CD14-positive monocyte (primary cell): Measurements from ENCODE around the gene CABP2. TPM values are rescaled to one million over a fixed set of nuclear protein-coding genes. Genes with fewer than 3 reads are reported as not detected.

Experiments used
- DNase-seq, 3 donors: peaks; one replicate each; pipeline ENCODE4 v3.0.0-alpha.2; 2011 to 2022
- H2AFZ ChIP-seq: 2 replicates; pipeline ENCODE4 v1.6.0; 2012; ENCODE audit warnings: mild to moderate bottlenecking, low read depth, low read length, inconsistent platforms; ENCODE audit not compliant: insufficient read depth, poor library complexity, severe bottlenecking
- H3K27ac ChIP-seq, 2 donors: 1 replicate in 1 of 2; 2 replicates in 1 of 2; pipeline ENCODE4 v1.5.1; 2012 to 2013; ENCODE audit warnings: low read length in 2 of 2, control low read depth in 1 of 2, inconsistent platforms in 1 of 2, low read depth in 1 of 2, mild to moderate bottlenecking in 1 of 2
- H3K27me3 ChIP-seq, 2 donors: one replicate each; pipeline versions ENCODE4 v1.6.0 to v1.6.1; 2011 to 2013; ENCODE audit warnings: low read length in 2 of 2; ENCODE audit not compliant: control insufficient read depth in 2 of 2, insufficient read depth in 2 of 2
- H3K36me3 ChIP-seq, 2 donors: replicated peaks in 1 of 2; 1 replicate in 1 of 2; 2 replicates in 1 of 2; pipeline versions ENCODE4 v1.5.1 to v1.6.1; 2012 to 2013; ENCODE audit warnings: low read length in 2 of 2, control low read depth in 1 of 2, inconsistent platforms in 1 of 2, mild to moderate bottlenecking in 1 of 2; ENCODE audit not compliant: insufficient read depth in 2 of 2, control insufficient read depth in 1 of 2
- H3K4me1 ChIP-seq, 2 donors: 1 replicate in 1 of 2; 2 replicates in 1 of 2; pipeline versions ENCODE4 v1.5.1 to v1.6.1; 2012 to 2013; ENCODE audit warnings: low read length in 2 of 2, control low read depth in 1 of 2, inconsistent platforms in 1 of 2, mild to moderate bottlenecking in 1 of 2, moderate library complexity in 1 of 2; ENCODE audit not compliant: insufficient read depth in 2 of 2, control insufficient read depth in 1 of 2
- H3K4me2 ChIP-seq: replicated peaks from 2 replicates; pipeline ENCODE3; 2012; ENCODE audit warnings: low read length, moderate library complexity, mild to moderate bottlenecking; ENCODE audit not compliant: poor library complexity, severe bottlenecking; ENCODE audit errors: extremely low read depth
- H3K4me3 ChIP-seq, 3 experiments: fragments of 200-600 bp in 1 of 3; sonication (generic) in 1 of 3; replicated peaks in 1 of 3; 1 replicate in 2 of 3; 2 replicates in 1 of 3; pipeline ENCODE4 v1.5.1; 2011 to 2013; ENCODE audit warnings: low read length in 3 of 3, mild to moderate bottlenecking in 3 of 3, control low read depth in 2 of 3, low read depth in 2 of 3, inconsistent platforms in 1 of 3, moderate library complexity in 1 of 3
- H3K79me2 ChIP-seq: 2 replicates; pipeline ENCODE4 v1.6.0; 2012; ENCODE audit warnings: mild to moderate bottlenecking, control low read depth, inconsistent platforms, low read length, moderate library complexity; ENCODE audit not compliant: insufficient read depth
- H3K9ac ChIP-seq: 2 replicates; pipeline ENCODE4 v1.6.0; 2017; ENCODE audit warnings: low read length, mild to moderate bottlenecking; ENCODE audit not compliant: insufficient read depth, poor library complexity, severe bottlenecking
- H3K9me3 ChIP-seq, 2 donors: replicated peaks in 1 of 2; 1 replicate in 1 of 2; 2 replicates in 1 of 2; pipeline versions ENCODE4 v1.5.1 to v1.6.1; 2012 to 2013; ENCODE audit warnings: low read length in 2 of 2, control low read depth in 1 of 2; ENCODE audit not compliant: control insufficient read depth in 1 of 2, insufficient read depth in 1 of 2
- H4K20me1 ChIP-seq: 2 replicates; pipeline ENCODE4 v1.6.0; 2012; ENCODE audit warnings: mild to moderate bottlenecking, low read length, control low read depth, moderate library complexity; ENCODE audit not compliant: insufficient read depth
- H3K27ac Mint-ChIP-seq, 7 donors: one replicate each; pipeline ENCODE4 v1.8.0; 2020; ENCODE audit warnings: mild to moderate bottlenecking in 7 of 7, mixed read lengths in 7 of 7, moderate library complexity in 6 of 7, inconsistent platforms in 2 of 7
- H3K27me3 Mint-ChIP-seq, 3 donors: one replicate each; pipeline ENCODE4 v1.8.0; 2021 to 2022; ENCODE audit warnings: low read depth in 3 of 3, mild to moderate bottlenecking in 3 of 3, mixed read lengths in 3 of 3, moderate library complexity in 3 of 3, inconsistent platforms in 1 of 3
- H3K36me3 Mint-ChIP-seq, 2 donors: one replicate each; pipeline ENCODE4 v1.8.0; 2020; ENCODE audit warnings: mixed read lengths in 2 of 2, inconsistent platforms in 1 of 2, mild to moderate bottlenecking in 1 of 2
- H3K4me1 Mint-ChIP-seq: one replicate; pipeline ENCODE4 v1.8.0; 2020; ENCODE audit warnings: mild to moderate bottlenecking, mixed read lengths
- H3K4me3 Mint-ChIP-seq, 2 donors: one replicate each; pipeline ENCODE4 v1.8.0; 2020; ENCODE audit warnings: mild to moderate bottlenecking in 2 of 2, mixed read lengths in 2 of 2, moderate library complexity in 1 of 2
- H3K9me3 Mint-ChIP-seq, 7 donors: one replicate each; pipeline ENCODE4 v1.8.0; 2020 to 2022; ENCODE audit warnings: mixed read lengths in 7 of 7, mild to moderate bottlenecking in 6 of 7, moderate library complexity in 6 of 7, inconsistent platforms in 2 of 7
- CTCF ChIP-seq: fragments of 200-600 bp; IDR thresholded peaks from one replicate; pipeline ENCODE4 v1.8.0; 2022; ENCODE audit warnings: antibody characterized with exemption, mild to moderate bottlenecking
- WGBS: methylation state at CpG from one replicate; pipeline ENCODE4 v1.1.5; 2013; ENCODE audit warnings: missing lambda C conversion rate; ENCODE audit not compliant: insufficient coverage; 5-methylcytosine and 5-hydroxymethylcytosine counted together
- intact Hi-C, 2 donors: fragments of 100-400 bp; cut with micrococcal nuclease; formaldehyde crosslinking; loops; one replicate each; pipeline versions ENCODE4 v1.15.0 to v1.15.1; 2023
- polyA minus RNA-seq: library from RNA; depleted of rRNA, polyadenylated mRNA; stranded (reverse); fragments of >200 nt; gene quantifications from 2 replicates; pipeline ENCODE4 v1.2.3, GENCODE V29; 2012
- polyA plus RNA-seq, 3 donors: library from polyadenylated mRNA; depleted of rRNA in 1 of 3; unstranded in 2 of 3; stranded (reverse) in 1 of 3; fragments of 300-500 nt in 2 of 3; fragments of >200 nt in 1 of 3; fragmentation: Illumina TruSeq in 2 of 3; gene quantifications; 1 replicate in 2 of 3; 2 replicates in 1 of 3; pipeline ENCODE4 v1.2.3, GENCODE V29; 2012 to 2021
- total RNA-seq, 12 experiments: library from RNA in 1 of 12; stranded (reverse) in 1 of 12; fragments of 120-200 nt in 1 of 12; gene quantifications; one replicate each; pipeline ENCODE4 v1.2.4 and lab custom pipeline; 2013 to 2026; ENCODE audit warnings: mixed read lengths in 6 of 12, inconsistent platforms in 1 of 12

The CABP2 gene
- not detected for total RNA-seq (2013)
- polyA plus RNA-seq (not detected), polyA minus RNA-seq (not detected in 2 replicates), total RNA-seq (lab: John Stamatoyannopoulos, UW) (0 to 0.06 (median 0) reads per million in 11 experiments)

- H4K20me1 ChIP-seq: no peaks in the 10 kb centered on the region
- no peak within 1 kb of the TSS for H3K4me2 ChIP-seq
- no peak for DNase-seq
- Mint-ChIP-seq H3K27ac (peak within 1 kb of the TSS in 1 of 7 donors; percentile 19), H3K9me3 (peaks cover 0 to 7% (median 3%) of the 10 kb centered on the region in 7 donors), H3K4me1 (peaks cover 3% of the 10 kb centered on the region), H3K36me3 (no peaks in the 10 kb centered on the region), H3K4me3 (no peak within 1 kb of the TSS), H3K27me3 (peaks cover 0 to 11% (median 5%) of the 10 kb centered on the region in 3 donors)
- H3K9me3 ChIP-seq: no peaks in the 10 kb centered on the region
- no peak within 1 kb of the TSS for H3K9ac ChIP-seq
- no peaks in the 10 kb centered on the region for H3K36me3 ChIP-seq
- no peaks in the 10 kb centered on the region for H3K4me1 ChIP-seq
- no peak for TF ChIP-seq CTCF
- intact Hi-C loops: no loop called here
- H3K4me3 ChIP-seq: no peak within 1 kb of the TSS
- H2AFZ ChIP-seq: no peak within 1 kb of the TSS
- H3K79me2 ChIP-seq: no peaks in the 10 kb centered on the region
- H3K27ac ChIP-seq: no peak within 1 kb of the TSS
- no peaks in the 10 kb centered on the region for H3K27me3 ChIP-seq
- WGBS: 94% methylated on average over 11 of the region's 23 CpGs
Observed at GRCh38 chr11:67522844-67523555, at the start of gene CABP2. CABP2 (minus strand) TSS chr11:67523446; CDS start chr11:67523326, 120 bp downstream.

- peaks cover 0 to 5% (median 0%) of the 10 kb centered on the region in 7 donors for H3K9me3 Mint-ChIP-seq
- H3K4me2 ChIP-seq: no peak overlapping the region
- H3K4me1 Mint-ChIP-seq: peaks cover 4% of the 10 kb centered on the region
- no peaks in the 10 kb centered on the region for H3K36me3 ChIP-seq
- H2AFZ ChIP-seq: no peak overlapping the region
- no peak overlapping the region for H3K9ac ChIP-seq
- DNase-seq: peak; percentile 38 to 60 (median 59)
- H3K4me3 Mint-ChIP-seq: no peak overlapping the region
- no peak overlapping the region for H3K27ac ChIP-seq
- no peaks in the 10 kb centered on the region for H3K79me2 ChIP-seq
- TF ChIP-seq CTCF: peak; percentile 86
- H3K27me3 ChIP-seq: no peaks in the 10 kb centered on the region
- H3K4me3 ChIP-seq: no peak overlapping the region
- WGBS: 63% methylated on average over 7 of the region's 21 CpGs
- no peaks in the 10 kb centered on the region for H3K36me3 Mint-ChIP-seq
- H3K27ac Mint-ChIP-seq: no peak overlapping the region
- peaks cover 8 to 18% (median 17%) of the 10 kb centered on the region in 3 donors for H3K27me3 Mint-ChIP-seq
- intact Hi-C loops: loop anchor here (5.0 kb wide), 3 partner anchors 34 to 139 kb away; partner anchors contain the start of gene NDUFV1 (in 2 of the 2)
- H4K20me1 ChIP-seq: no peaks in the 10 kb centered on the region
- H3K4me1 ChIP-seq: no peaks in the 10 kb centered on the region
- H3K9me3 ChIP-seq: no peaks in the 10 kb centered on the region
Observed at GRCh38 chr11:67572747-67573419, 49.6 kb upstream of the CABP2 start.
